Caco-2 (cell line): ENCODE measurements around the gene MTA1. TPM values are rescaled to one million over a fixed set of nuclear protein-coding genes. Genes with fewer than 3 reads are reported as not detected.

Experiments used
- BruUV-seq: library from RNA; stranded (reverse); fragments of 400-500 nt; replicated peaks from 2 replicates; lab custom pipeline; 2021; lab: Mats Ljungman, UMichigan
- CTCF ChIA-PET: fragments of 300-600 bp; sonication (Branson Sonifier 250); formaldehyde crosslinking; loops from one replicate; lab custom pipeline; 2022; ENCODE audit warnings: antibody characterized with exemption; lab: Charles Lee
- POLR2A ChIA-PET: fragments of 300-600 bp; sonication (Branson Sonifier 250); formaldehyde crosslinking; loops from one replicate; lab custom pipeline; 2022; ENCODE audit warnings: antibody characterized with exemption; lab: Charles Lee
- DNase-seq, 2 experiments: peaks; one replicate each; pipeline versions ENCODE4 v3.0.0 to v3.0.0-alpha.2; 2020 to 2022
- H3K27me3 ChIP-seq: replicated peaks from 2 replicates; pipeline ENCODE4 v1.6.0; 2011; ENCODE audit warnings: low read length; ENCODE audit not compliant: control insufficient read depth, insufficient read depth
- H3K36me3 ChIP-seq: 2 replicates; pipeline ENCODE4 v1.5.1; 2011; ENCODE audit warnings: low read length; ENCODE audit not compliant: control insufficient read depth, insufficient read depth
- H3K4me1 ChIP-seq: fragments of 250-450 bp; sonication (Bioruptor Pico); 2 replicates; pipeline ENCODE4 v1.5.1; 2020; ENCODE audit warnings: mild to moderate bottlenecking
- H3K4me3 ChIP-seq: 2 replicates; pipeline ENCODE4 v1.5.1; 2011; ENCODE audit warnings: low read depth, mild to moderate bottlenecking, control low read depth, low read length
- H3K9me3 ChIP-seq: fragments of 250-450 bp; sonication (Bioruptor Pico); 2 replicates; pipeline ENCODE4 v1.5.1; 2020; ENCODE audit warnings: mild to moderate bottlenecking, moderate library complexity
- H3K27ac Mint-ChIP-seq: one replicate; pipeline ENCODE4 v1.8.0; 2022; ENCODE audit warnings: mixed read lengths; ENCODE audit not compliant: unreplicated experiment
- H3K27me3 Mint-ChIP-seq: one replicate; pipeline ENCODE4 v1.8.0; 2022; ENCODE audit warnings: mixed read lengths; ENCODE audit not compliant: insufficient read depth, unreplicated experiment
- H3K36me3 Mint-ChIP-seq: one replicate; pipeline ENCODE4 v1.8.0; 2022; ENCODE audit warnings: mild to moderate bottlenecking, mixed read lengths; ENCODE audit not compliant: insufficient read depth, unreplicated experiment
- H3K4me1 Mint-ChIP-seq: one replicate; pipeline ENCODE4 v1.8.0; 2022; ENCODE audit warnings: low read depth, mixed read lengths; ENCODE audit not compliant: unreplicated experiment
- H3K4me3 Mint-ChIP-seq: one replicate; pipeline ENCODE4 v1.8.0; 2022; ENCODE audit warnings: mild to moderate bottlenecking, moderate library complexity, mixed read lengths; ENCODE audit not compliant: unreplicated experiment
- H3K9me3 Mint-ChIP-seq: one replicate; pipeline ENCODE4 v1.8.0; 2022; ENCODE audit warnings: mixed read lengths; ENCODE audit not compliant: unreplicated experiment
- CTCF ChIP-seq, 2 experiments: fragments of 200-600 bp in 1 of 2; IDR thresholded peaks; 1 replicate in 1 of 2; 2 replicates in 1 of 2; pipeline versions ENCODE4 v1.5.1 to v1.8.0; 2011 to 2022; ENCODE audit warnings: antibody characterized with exemption in 1 of 2, control low read depth in 1 of 2, inconsistent platforms in 1 of 2, low read depth in 1 of 2, low read length in 1 of 2, mild to moderate bottlenecking in 1 of 2, moderate library complexity in 1 of 2; ENCODE audit not compliant: insufficient read depth in 1 of 2, severe bottlenecking in 1 of 2, unreplicated experiment in 1 of 2
- intact Hi-C: fragments of 100-400 bp; cut with micrococcal nuclease; formaldehyde crosslinking; loops from one replicate; pipeline ENCODE4 v1.10.0; 2022; ENCODE audit not compliant: unreplicated experiment
- total RNA-seq: library from RNA; stranded (reverse); gene quantifications from 2 replicates; pipeline ENCODE4 v1.2.3, GENCODE V29; 2022

MTA1 gene
- total RNA-seq, 1 experiment from 2014 or later, result 167 TPM

DNA sequence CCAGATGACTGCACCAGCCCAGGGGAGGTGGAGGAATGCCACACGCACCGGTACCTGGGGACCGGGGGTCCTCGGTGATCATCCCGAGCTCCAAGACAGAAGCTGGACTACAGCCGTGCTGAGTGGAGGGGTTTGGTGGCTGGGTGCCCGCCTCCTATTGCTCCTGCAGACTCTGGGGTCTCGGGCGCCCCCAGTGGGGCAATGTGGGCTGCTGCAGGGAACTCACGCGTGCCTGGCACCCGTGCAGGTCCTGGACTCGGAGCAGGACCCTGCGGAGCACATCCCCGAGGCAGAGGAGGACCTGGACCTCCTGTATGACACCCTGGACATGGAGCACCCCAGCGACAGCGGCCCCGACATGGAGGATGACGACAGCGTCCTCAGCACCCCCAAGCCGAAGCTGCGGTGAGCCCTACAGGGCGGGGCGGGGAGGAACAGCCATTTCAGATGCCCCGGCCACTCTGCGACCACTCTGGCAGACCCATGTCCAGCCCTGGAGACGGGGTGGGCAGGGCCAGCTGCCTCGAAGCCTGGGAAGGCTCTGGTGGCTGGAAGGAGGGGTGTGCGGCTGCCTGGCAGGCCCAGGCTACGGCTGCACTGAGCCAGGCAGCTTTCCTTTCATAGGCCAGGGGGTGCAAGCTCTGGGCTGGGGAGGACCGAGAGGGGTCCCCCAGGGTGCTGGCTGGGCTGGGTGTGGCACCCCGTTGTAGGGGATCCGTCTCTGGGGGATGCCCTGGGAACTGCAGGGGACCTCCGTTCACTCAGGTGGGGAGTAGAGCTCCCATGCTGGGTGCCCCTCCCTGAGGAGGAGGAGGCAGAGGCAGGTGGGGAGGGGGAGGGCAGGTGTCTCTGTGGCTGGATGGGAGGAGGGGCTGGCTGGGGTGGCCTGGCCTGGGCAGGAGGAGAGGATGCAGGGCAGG, 42.8 kb upstream of the MTA1 start:
- DNase-seq, result no peak
- Mint-ChIP-seq H3K9me3 (no peaks in the 10 kb centered on the region), H3K36me3 (peaks cover 28% of the 10 kb centered on the region), H3K27me3 (no peaks in the 10 kb centered on the region), H3K4me1 (no peaks in the 10 kb centered on the region), H3K4me3 (no peak overlapping the region), H3K27ac (no peak overlapping the region)
- no peaks in the 10 kb centered on the region for H3K4me1 ChIP-seq
- no peaks in the 10 kb centered on the region for H3K27me3 ChIP-seq
- H3K9me3 ChIP-seq, result no peaks in the 10 kb centered on the region
- CTCF ChIA-PET, result interaction anchor here (0.5 kb wide), 1 partner anchor 1284 kb away, joined by 6 read pairs; no protein-coding TSS in a partner anchor
- no TSS peak for BruUV-seq
- no peaks in the 10 kb centered on the region for H3K36me3 ChIP-seq
- POLR2A ChIA-PET, result no interaction called here
- TF ChIP-seq CTCF (IDR thresholded peaks at IDR 0.05; ENCODE audit: insufficient read depth in 1 of 2, low read depth in 1 of 2, low read length in 1 of 2, severe bottlenecking in 1 of 2, unreplicated experiment in 1 of 2), result no peak
- no peak overlapping the region for H3K4me3 ChIP-seq
- intact Hi-C loops, result no loop called here

GRCh38 chr14:105377555-105378182, 42.0 kb upstream of the MTA1 start:
- TF ChIP-seq CTCF (IDR thresholded peaks at IDR 0.05; ENCODE audit: insufficient read depth in 1 of 2, low read depth in 1 of 2, low read length in 1 of 2, severe bottlenecking in 1 of 2, unreplicated experiment in 1 of 2), result no peak
- no peak for DNase-seq
- no peaks in the 10 kb centered on the region for H3K9me3 Mint-ChIP-seq
- intact Hi-C loops, result no loop called here
- no peaks in the 10 kb centered on the region for H3K4me1 Mint-ChIP-seq
- ChIA-PET CTCF (interaction anchor here (0.5 kb wide), 1 partner anchor 1285 kb away, joined by 6 read pairs; no protein-coding TSS in a partner anchor), POLR2A (no interaction called here)
- BruUV-seq, result no TSS peak
- no peak overlapping the region for H3K4me3 Mint-ChIP-seq
- Histone ChIP-seq H3K9me3 (no peaks in the 10 kb centered on the region), H3K27me3 (no peaks in the 10 kb centered on the region), H3K4me3 (no peak overlapping the region), H3K4me1 (no peaks in the 10 kb centered on the region), H3K36me3 (no peaks in the 10 kb centered on the region)
- peaks cover 28% of the 10 kb centered on the region for H3K36me3 Mint-ChIP-seq
- no peak overlapping the region for H3K27ac Mint-ChIP-seq
- no peaks in the 10 kb centered on the region for H3K27me3 Mint-ChIP-seq

- H3K36me3 Mint-ChIP-seq, result peaks cover 25% of the 10 kb centered on the region
- no peaks in the 10 kb centered on the region for H3K27me3 ChIP-seq
- DNase-seq, result no peak
- no peaks in the 10 kb centered on the region for H3K36me3 ChIP-seq
- H3K4me3 Mint-ChIP-seq, result no peak overlapping the region
- intact Hi-C loops, result no loop called here
- H3K4me1 ChIP-seq, result no peaks in the 10 kb centered on the region
- no peaks in the 10 kb centered on the region for H3K9me3 Mint-ChIP-seq
- TF ChIP-seq CTCF (IDR thresholded peaks at IDR 0.05; ENCODE audit: insufficient read depth in 1 of 2, low read depth in 1 of 2, low read length in 1 of 2, severe bottlenecking in 1 of 2, unreplicated experiment in 1 of 2), result no peak
- no peaks in the 10 kb centered on the region for H3K9me3 ChIP-seq
- no TSS peak for BruUV-seq
- CTCF ChIA-PET, result no interaction called here
- no peaks in the 10 kb centered on the region for H3K27me3 Mint-ChIP-seq
- POLR2A ChIA-PET, result no interaction called here
- H3K4me1 Mint-ChIP-seq, result no peaks in the 10 kb centered on the region
- H3K27ac Mint-ChIP-seq, result no peak overlapping the region
- no peak overlapping the region for H3K4me3 ChIP-seq
Observed at GRCh38 chr14:105378199-105378598, 41.4 kb upstream of the MTA1 start.
